Epithelial cell of esophagus (primary cell): Measurements from ENCODE around the gene ZFHX3.
A peak's percentile ranks its signal among the peaks of the same experiment; 100 is the strongest.

Experiments
- DNase-seq: peaks from one replicate; pipeline ENCODE4 v3.0.0; 2010; ENCODE audit warnings: low read depth
- H3K4me3 ChIP-seq: 2 replicates; pipeline ENCODE4 v1.5.1; 2011; ENCODE audit warnings: mild to moderate bottlenecking, low read length, control low read depth
- CTCF ChIP-seq: IDR thresholded peaks from 2 replicates; pipeline ENCODE4 v1.5.1; 2011; ENCODE audit warnings: low read depth, mild to moderate bottlenecking, low read length, control low read depth, inconsistent platforms; ENCODE audit not compliant: insufficient read depth; ENCODE audit errors: missing control alignments

ZFHX3 gene

GRCh38 chr16:72963533-72964315, 84.2 kb downstream of the ZFHX3 start:
- H3K4me3 ChIP-seq, result no peak overlapping the region
- TF ChIP-seq CTCF, result no peak
- DNase-seq, result no peak

- TF ChIP-seq CTCF, result no peak
- no peak overlapping the region for H3K4me3 ChIP-seq
- DNase-seq, result no peak
Measured at GRCh38 chr16:72962347-72962746, 85.6 kb downstream of the ZFHX3 start.

GRCh38 chr16:72961863-72962262, 86.1 kb downstream of the ZFHX3 start:
- no peak for TF ChIP-seq CTCF
- no peak overlapping the region for H3K4me3 ChIP-seq
- DNase-seq, result no peak

- no peak overlapping the region for H3K4me3 ChIP-seq
- peak; percentile 26 for TF ChIP-seq CTCF
- DNase-seq, result no peak
Measured at GRCh38 chr16:72961115-72961832, 86.7 kb downstream of the ZFHX3 start.

- DNase-seq, result no peak
- TF ChIP-seq CTCF, result no peak
- H3K4me3 ChIP-seq, result no peak overlapping the region
Measured at GRCh38 chr16:72960101-72960500, 87.8 kb downstream of the ZFHX3 start.

GRCh38 chr16:72959301-72959996, 88.5 kb downstream of the ZFHX3 start:
- no peak for TF ChIP-seq CTCF
- no peak for DNase-seq
- no peak overlapping the region for H3K4me3 ChIP-seq
